Neural crest cell (in vitro differentiated cells): Measurements from ENCODE around the gene ABCA13. TPM values are rescaled to one million over a fixed set of nuclear protein-coding genes. Genes with fewer than 3 reads are reported as not detected.

Source experiments
- DNase-seq: peaks from one replicate; pipeline ENCODE4 v3.0.0; 2021; ENCODE audit warnings: low read depth, mixed read lengths, low spot score
- H3K27ac Mint-ChIP-seq: one replicate; pipeline ENCODE4 v1.8.0; 2021; ENCODE audit warnings: mild to moderate bottlenecking, mixed read lengths; ENCODE audit not compliant: unreplicated experiment
- H3K27me3 Mint-ChIP-seq: 2 replicates; pipeline ENCODE4 v1.8.0; 2021; ENCODE audit warnings: low read depth, mild to moderate bottlenecking, mixed read lengths
- H3K36me3 Mint-ChIP-seq: 2 replicates; pipeline ENCODE4 v1.8.0; 2021; ENCODE audit warnings: low read depth, mild to moderate bottlenecking, mixed read lengths
- H3K4me1 Mint-ChIP-seq: 2 replicates; pipeline ENCODE4 v1.8.0; 2021; ENCODE audit warnings: mixed read lengths
- H3K4me3 Mint-ChIP-seq: one replicate; pipeline ENCODE4 v1.8.0; 2021; ENCODE audit warnings: mild to moderate bottlenecking, mixed read lengths
- H3K9me3 Mint-ChIP-seq: 2 replicates; pipeline ENCODE4 v1.8.0; 2021; ENCODE audit warnings: mixed read lengths
- CTCF ChIP-seq: fragments of 200-600 bp; sonication (generic); conservative IDR thresholded peaks from 2 replicates; pipeline ENCODE4 v1.5.0; 2021; ENCODE audit warnings: antibody characterized with exemption, mild to moderate bottlenecking
- total RNA-seq: library from RNA; stranded (reverse); gene quantifications from 2 replicates; pipeline ENCODE4 v1.2.1, GENCODE V29; 2021

Gene ABCA13
- total RNA-seq, 1 donor from 2014 or later, result 0.89 TPM

- Mint-ChIP-seq H3K36me3 (no peaks in the 10 kb centered on the region), H3K9me3 (no peaks in the 10 kb centered on the region), H3K4me1 (peaks cover 13% of the 10 kb centered on the region), H3K27me3 (no peaks in the 10 kb centered on the region), H3K4me3 (no peak overlapping the region), H3K27ac (no peak overlapping the region)
- TF ChIP-seq CTCF, result no peak
- no peak for DNase-seq
Observed at GRCh38 chr7:48635796-48636195, 464.5 kb downstream of the ABCA13 start.

- no peak overlapping the region for H3K27ac Mint-ChIP-seq
- peaks cover 17% of the 10 kb centered on the region for H3K4me1 Mint-ChIP-seq
- no peaks in the 10 kb centered on the region for H3K9me3 Mint-ChIP-seq
- no peak for DNase-seq
- H3K4me3 Mint-ChIP-seq, result no peak overlapping the region
- no peak for TF ChIP-seq CTCF
- H3K36me3 Mint-ChIP-seq, result no peaks in the 10 kb centered on the region
- H3K27me3 Mint-ChIP-seq, result no peaks in the 10 kb centered on the region
Observed at GRCh38 chr7:48636391-48637015, 465.2 kb downstream of the ABCA13 start.

GRCh38 chr7:48637382-48637781 is 466.1 kb downstream of the ABCA13 start:
- Mint-ChIP-seq H3K9me3 (no peaks in the 10 kb centered on the region), H3K27me3 (no peaks in the 10 kb centered on the region), H3K4me3 (no peak overlapping the region), H3K4me1 (peaks cover 17% of the 10 kb centered on the region), H3K36me3 (no peaks in the 10 kb centered on the region), H3K27ac (no peak overlapping the region)
- no peak for DNase-seq
- no peak for TF ChIP-seq CTCF

GRCh38 chr7:48638041-48638440 is 466.8 kb downstream of the ABCA13 start:
- no peak overlapping the region for H3K4me3 Mint-ChIP-seq
- H3K36me3 Mint-ChIP-seq, result no peaks in the 10 kb centered on the region
- TF ChIP-seq CTCF, result no peak
- H3K9me3 Mint-ChIP-seq, result no peaks in the 10 kb centered on the region
- H3K4me1 Mint-ChIP-seq, result peaks cover 17% of the 10 kb centered on the region
- H3K27ac Mint-ChIP-seq, result no peak overlapping the region
- no peaks in the 10 kb centered on the region for H3K27me3 Mint-ChIP-seq
- no peak for DNase-seq

GRCh38 chr7:48643431-48644013 is 472.3 kb downstream of the ABCA13 start:
- H3K27ac Mint-ChIP-seq, result no peak overlapping the region
- H3K36me3 Mint-ChIP-seq, result no peaks in the 10 kb centered on the region
- H3K27me3 Mint-ChIP-seq, result no peaks in the 10 kb centered on the region
- H3K4me1 Mint-ChIP-seq, result peaks cover 3% of the 10 kb centered on the region
- no peaks in the 10 kb centered on the region for H3K9me3 Mint-ChIP-seq
- DNase-seq, result no peak
- no peak overlapping the region for H3K4me3 Mint-ChIP-seq
- TF ChIP-seq CTCF, result no peak
